Stimulated activated memory B cell treated with anti-CD40 and anti-IgM and Interleukin-4, amounts not matched to agents 10 μg/mL and 1 μg/mL and 100 μg/mL, for 72 hours (primary cell): ENCODE data around the gene MYO1B.

Experiments used
- ATAC-seq: fragments of 150-1000 bp; cut with Tn5 transposase; 2 replicates; pipeline ENCODE4 v1.10.0; 2021
- H3K27ac Mint-ChIP-seq: one replicate; pipeline ENCODE4 v1.8.0; 2022; ENCODE audit warnings: mild to moderate bottlenecking, mixed read lengths
- H3K27me3 Mint-ChIP-seq: one replicate; pipeline ENCODE4 v1.8.0; 2022; ENCODE audit warnings: mixed read lengths
- H3K36me3 Mint-ChIP-seq: one replicate; pipeline ENCODE4 v1.8.0; 2022; ENCODE audit warnings: mixed read lengths
- H3K4me1 Mint-ChIP-seq: one replicate; pipeline ENCODE4 v1.8.0; 2022; ENCODE audit warnings: mixed read lengths
- H3K4me3 Mint-ChIP-seq: one replicate; pipeline ENCODE4 v1.8.0; 2022; ENCODE audit warnings: mild to moderate bottlenecking, moderate library complexity, mixed read lengths
- H3K9me3 Mint-ChIP-seq: one replicate; pipeline ENCODE4 v1.8.0; 2022; ENCODE audit warnings: mixed read lengths

Gene MYO1B

GRCh38 chr2:191245046-191245868, at the start of gene MYO1B:
Gene MYO1B, plus strand, starts transcription at chr2:191245404. Its CDS starts 31,492 bp downstream, at chr2:191276896.
- peak within 1 kb of the TSS; percentile 40 for H3K27ac Mint-ChIP-seq
- H3K9me3 Mint-ChIP-seq = no peaks in the 10 kb centered on the region
- H3K4me1 Mint-ChIP-seq = peaks cover 30% of the 10 kb centered on the region
- ATAC-seq = peak; percentile 68
- peak within 1 kb of the TSS; percentile 74 for H3K4me3 Mint-ChIP-seq
- no peaks in the 10 kb centered on the region for H3K36me3 Mint-ChIP-seq
- H3K27me3 Mint-ChIP-seq = peaks cover 13% of the 10 kb centered on the region

- Mint-ChIP-seq H3K27ac (no peak overlapping the region), H3K36me3 (no peaks in the 10 kb centered on the region), H3K27me3 (peaks cover 19% of the 10 kb centered on the region), H3K9me3 (no peaks in the 10 kb centered on the region), H3K4me3 (no peak overlapping the region), H3K4me1 (peaks cover 16% of the 10 kb centered on the region)
- ATAC-seq = no peak
Observed at GRCh38 chr2:191197096-191197495, 48.1 kb upstream of the MYO1B start.

GRCh38 chr2:191198271-191198670, 46.9 kb upstream of the MYO1B start:
- H3K27me3 Mint-ChIP-seq = peaks cover 19% of the 10 kb centered on the region
- no peak for ATAC-seq

GRCh38 chr2:191199929-191200512, 45.2 kb upstream of the MYO1B start:
- Mint-ChIP-seq H3K36me3 (no peaks in the 10 kb centered on the region), H3K9me3 (no peaks in the 10 kb centered on the region), H3K4me1 (peaks cover 9% of the 10 kb centered on the region), H3K4me3 (no peak overlapping the region), H3K27me3 (peaks cover 19% of the 10 kb centered on the region), H3K27ac (no peak overlapping the region)
- no peak for ATAC-seq

More at GRCh38 chr2:191198271-191198670, 46.9 kb upstream of the MYO1B start:
- no peaks in the 10 kb centered on the region for H3K36me3 Mint-ChIP-seq
- no peak overlapping the region for H3K4me3 Mint-ChIP-seq
- H3K9me3 Mint-ChIP-seq = no peaks in the 10 kb centered on the region
- H3K4me1 Mint-ChIP-seq = peaks cover 16% of the 10 kb centered on the region
- H3K27ac Mint-ChIP-seq = no peak overlapping the region

- peaks cover 9% of the 10 kb centered on the region for H3K4me1 Mint-ChIP-seq
- peaks cover 19% of the 10 kb centered on the region for H3K27me3 Mint-ChIP-seq
Observed at GRCh38 chr2:191200910-191201309, 44.3 kb upstream of the MYO1B start.

GRCh38 chr2:191202209-191202721, 42.9 kb upstream of the MYO1B start:
- Mint-ChIP-seq H3K9me3 (peaks cover 4% of the 10 kb centered on the region), H3K36me3 (no peaks in the 10 kb centered on the region), H3K27me3 (peaks cover 19% of the 10 kb centered on the region), H3K4me1 (peaks cover 9% of the 10 kb centered on the region), H3K4me3 (no peak overlapping the region), H3K27ac (no peak overlapping the region)
- ATAC-seq = no peak

More at GRCh38 chr2:191200910-191201309, 44.3 kb upstream of the MYO1B start:
- Mint-ChIP-seq H3K36me3 (no peaks in the 10 kb centered on the region), H3K4me3 (no peak overlapping the region), H3K27ac (no peak overlapping the region), H3K9me3 (no peaks in the 10 kb centered on the region)
- no peak for ATAC-seq

GRCh38 chr2:191202881-191203397, 42.3 kb upstream of the MYO1B start:
- Mint-ChIP-seq H3K9me3 (peaks cover 4% of the 10 kb centered on the region), H3K4me3 (no peak overlapping the region), H3K27ac (no peak overlapping the region), H3K4me1 (peaks cover 9% of the 10 kb centered on the region), H3K27me3 (peaks cover 19% of the 10 kb centered on the region), H3K36me3 (no peaks in the 10 kb centered on the region)
- no peak for ATAC-seq

GRCh38 chr2:191204433-191204832, 40.8 kb upstream of the MYO1B start:
- peaks cover 6% of the 10 kb centered on the region for H3K27me3 Mint-ChIP-seq
- ATAC-seq = peak; percentile 12
- H3K27ac Mint-ChIP-seq = peak overlapping the region; percentile 69
- H3K4me1 Mint-ChIP-seq = peaks cover 9% of the 10 kb centered on the region
- peak overlapping the region; percentile 69 for H3K4me3 Mint-ChIP-seq
- peaks cover 4% of the 10 kb centered on the region for H3K9me3 Mint-ChIP-seq
- H3K36me3 Mint-ChIP-seq = no peaks in the 10 kb centered on the region

- Mint-ChIP-seq H3K27ac (no peak overlapping the region), H3K4me3 (no peak overlapping the region), H3K36me3 (peaks cover 5% of the 10 kb centered on the region), H3K4me1 (peaks cover 9% of the 10 kb centered on the region), H3K27me3 (no peaks in the 10 kb centered on the region), H3K9me3 (peaks cover 11% of the 10 kb centered on the region)
- ATAC-seq = no peak
Observed at GRCh38 chr2:191206613-191207471, 38.4 kb upstream of the MYO1B start.

GRCh38 chr2:191209340-191209739, 35.9 kb upstream of the MYO1B start:
- Mint-ChIP-seq H3K9me3 (peaks cover 18% of the 10 kb centered on the region), H3K4me1 (peaks cover 6% of the 10 kb centered on the region), H3K36me3 (peaks cover 13% of the 10 kb centered on the region), H3K4me3 (no peak overlapping the region), H3K27me3 (peaks cover 11% of the 10 kb centered on the region), H3K27ac (no peak overlapping the region)
- ATAC-seq = no peak

- no peak overlapping the region for H3K27ac Mint-ChIP-seq
- H3K9me3 Mint-ChIP-seq = peaks cover 13% of the 10 kb centered on the region
- peaks cover 13% of the 10 kb centered on the region for H3K36me3 Mint-ChIP-seq
Observed at GRCh38 chr2:191212119-191212518, 33.1 kb upstream of the MYO1B start.

GRCh38 chr2:191213333-191213732, 31.9 kb upstream of the MYO1B start:
- Mint-ChIP-seq H3K9me3 (peaks cover 13% of the 10 kb centered on the region), H3K27me3 (peaks cover 11% of the 10 kb centered on the region), H3K36me3 (peaks cover 13% of the 10 kb centered on the region), H3K4me3 (no peak overlapping the region), H3K27ac (no peak overlapping the region), H3K4me1 (no peaks in the 10 kb centered on the region)
- no peak for ATAC-seq

More at GRCh38 chr2:191212119-191212518, 33.1 kb upstream of the MYO1B start:
- Mint-ChIP-seq H3K4me3 (no peak overlapping the region), H3K27me3 (peaks cover 11% of the 10 kb centered on the region), H3K4me1 (no peaks in the 10 kb centered on the region)
- ATAC-seq = no peak

- ATAC-seq = no peak
- no peak overlapping the region for H3K4me3 Mint-ChIP-seq
- H3K27ac Mint-ChIP-seq = no peak overlapping the region
- H3K27me3 Mint-ChIP-seq = peaks cover 11% of the 10 kb centered on the region
- peaks cover 13% of the 10 kb centered on the region for H3K9me3 Mint-ChIP-seq
- peaks cover 13% of the 10 kb centered on the region for H3K36me3 Mint-ChIP-seq
- H3K4me1 Mint-ChIP-seq = peaks cover 10% of the 10 kb centered on the region
Observed at GRCh38 chr2:191215230-191215629, 30.0 kb upstream of the MYO1B start.

- Mint-ChIP-seq H3K36me3 (peaks cover 13% of the 10 kb centered on the region), H3K9me3 (peaks cover 13% of the 10 kb centered on the region), H3K27me3 (peaks cover 11% of the 10 kb centered on the region), H3K4me3 (no peak overlapping the region), H3K4me1 (peaks cover 14% of the 10 kb centered on the region), H3K27ac (no peak overlapping the region)
- ATAC-seq = no peak
Observed at GRCh38 chr2:191215666-191216065, 29.5 kb upstream of the MYO1B start.

- H3K4me1 Mint-ChIP-seq = peaks cover 24% of the 10 kb centered on the region
- ATAC-seq = no peak
- peaks cover 11% of the 10 kb centered on the region for H3K27me3 Mint-ChIP-seq
- H3K36me3 Mint-ChIP-seq = peaks cover 13% of the 10 kb centered on the region
- H3K9me3 Mint-ChIP-seq = peaks cover 11% of the 10 kb centered on the region
- H3K27ac Mint-ChIP-seq = no peak overlapping the region
- H3K4me3 Mint-ChIP-seq = no peak overlapping the region
Observed at GRCh38 chr2:191217580-191217979, 27.6 kb upstream of the MYO1B start.
